IPS DF 4.7 (cell line): ENCODE data around the gene ADRA1B.
"Not testable (repeated sequence)": the region's sequence is repeated elsewhere in the genome, so short reads cannot be mapped to it uniquely, and the experiment has no call there.

ENCODE experiments used
- DNase-seq: peaks from one replicate; pipeline ENCODE4 v3.0.0-alpha.2; 2013; ENCODE audit warnings: low spot score; ENCODE audit errors: extremely low read depth

Gene ADRA1B

DNA sequence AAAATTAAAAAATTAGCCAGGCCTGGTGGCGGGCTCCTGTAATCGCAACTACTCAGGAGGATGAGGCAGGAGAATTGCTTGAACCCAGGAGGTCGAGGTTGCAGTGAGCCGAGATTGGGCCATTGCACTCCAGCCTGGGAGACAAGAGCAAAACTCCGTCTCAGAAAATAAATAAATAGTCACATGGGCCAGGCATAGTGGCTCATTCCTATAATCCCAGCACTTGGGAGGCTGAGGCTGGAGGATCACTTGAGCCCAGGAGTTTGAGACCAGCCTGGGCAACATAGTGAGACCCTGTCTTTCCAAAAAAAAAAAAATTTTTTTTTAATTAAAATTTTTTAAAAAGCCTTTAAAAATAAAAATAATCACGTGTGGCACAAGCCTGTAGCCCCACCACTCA, 97.9 kb downstream of the ADRA1B start:
- DNase-seq: not testable (repeated sequence)

DNA sequence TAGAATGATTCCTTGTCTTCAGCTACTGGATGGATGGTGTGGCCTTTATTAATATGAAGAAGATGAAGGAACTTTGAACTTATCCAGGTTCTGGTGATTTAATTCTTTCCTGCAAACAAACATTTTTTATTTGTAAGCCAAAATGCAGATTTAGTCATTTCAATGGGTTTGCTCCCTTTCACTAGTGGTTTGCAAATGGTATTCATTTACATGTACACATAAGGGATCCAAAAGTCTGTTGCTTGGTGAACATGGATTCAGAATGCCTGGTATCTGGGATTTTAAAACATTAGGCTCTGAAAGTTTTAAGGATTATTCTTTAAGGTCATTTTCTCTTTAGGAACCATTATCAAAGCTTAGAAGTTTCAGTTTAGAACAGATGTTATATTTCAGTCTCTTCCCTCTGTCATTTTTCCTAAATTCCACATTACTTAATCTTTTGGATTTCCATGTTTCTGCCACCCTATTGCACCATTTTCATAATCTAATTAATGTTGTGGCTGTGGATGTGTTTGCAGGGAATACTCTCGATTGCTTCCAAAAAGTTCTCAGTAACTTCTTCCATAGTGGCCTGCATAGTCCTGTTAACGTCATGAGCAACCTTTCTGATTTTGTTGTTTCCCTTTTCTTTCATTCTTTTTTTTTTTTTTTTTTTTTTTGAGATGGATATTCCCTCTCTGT, 102.8 kb downstream of the ADRA1B start:
- no peak for DNase-seq

- no peak for DNase-seq
Observed at GRCh38 chr5:160020266-160020770, 104.0 kb downstream of the ADRA1B start.

DNA sequence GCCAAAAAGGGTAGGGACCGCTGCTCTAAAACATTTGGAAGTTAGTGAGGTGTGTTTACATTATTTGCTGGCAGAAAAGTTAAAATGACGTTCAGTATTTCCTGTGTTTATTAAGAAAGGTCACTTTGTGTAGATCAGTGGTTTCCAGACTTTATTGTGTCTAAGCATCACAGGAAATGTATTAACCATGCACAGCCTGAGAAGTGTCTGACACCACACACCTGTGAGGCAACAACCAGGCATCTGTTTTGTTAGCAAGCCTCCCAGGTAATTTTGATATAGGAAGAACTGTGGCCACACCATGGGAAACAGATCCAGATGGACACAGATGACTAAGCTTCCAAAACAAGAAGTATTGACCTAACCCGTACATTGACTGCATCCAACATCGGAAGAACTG, 104.7 kb downstream of the ADRA1B start:
- DNase-seq: no peak

DNA sequence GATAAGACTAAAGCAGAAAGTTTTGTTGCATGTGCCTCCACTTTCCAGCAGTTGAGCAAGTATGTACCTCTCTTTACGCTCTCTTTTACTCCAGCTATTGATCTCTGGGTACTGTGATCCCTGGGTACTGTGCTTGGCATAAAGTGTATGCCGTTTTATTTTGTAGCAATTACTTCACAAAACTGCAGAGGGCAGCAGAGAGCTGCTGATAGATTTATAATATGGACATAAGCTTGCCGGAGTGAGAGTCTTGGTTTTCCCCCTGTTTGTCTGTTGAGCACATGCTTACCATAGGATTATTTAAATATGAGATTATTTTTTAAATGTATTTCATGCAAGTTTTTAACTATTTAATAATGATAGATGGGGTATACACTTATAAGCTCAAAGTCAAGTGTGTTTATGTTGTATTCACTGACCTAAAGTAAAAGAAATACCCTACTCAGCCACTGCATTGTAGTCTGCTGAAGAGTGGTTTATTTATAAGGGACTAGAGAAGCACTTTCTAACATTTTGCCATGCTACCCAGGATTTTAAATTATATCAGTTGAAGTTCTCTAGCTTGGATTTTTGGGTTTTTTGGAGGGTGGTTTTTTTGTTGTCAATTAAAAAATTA, 105.7 kb downstream of the ADRA1B start:
- DNase-seq: no peak
